GM12891 (cell line): ENCODE results near the gene NDUFA8.

Experiments used
- POLR2A ChIP-seq: IDR thresholded peaks from 2 replicates; pipeline ENCODE4 v1.6.1; 2011; ENCODE audit warnings: low read depth, low read length, control low read depth
- POLR2AphosphoS5 ChIP-seq: IDR thresholded peaks from 2 replicates; pipeline ENCODE4 v1.6.1; 2011; ENCODE audit warnings: low read depth, low read length, control low read depth
- TAF1 ChIP-seq: IDR thresholded peaks from 2 replicates; pipeline ENCODE4 v1.6.1; 2011; ENCODE audit warnings: low read depth, low read length, control low read depth

DNA sequence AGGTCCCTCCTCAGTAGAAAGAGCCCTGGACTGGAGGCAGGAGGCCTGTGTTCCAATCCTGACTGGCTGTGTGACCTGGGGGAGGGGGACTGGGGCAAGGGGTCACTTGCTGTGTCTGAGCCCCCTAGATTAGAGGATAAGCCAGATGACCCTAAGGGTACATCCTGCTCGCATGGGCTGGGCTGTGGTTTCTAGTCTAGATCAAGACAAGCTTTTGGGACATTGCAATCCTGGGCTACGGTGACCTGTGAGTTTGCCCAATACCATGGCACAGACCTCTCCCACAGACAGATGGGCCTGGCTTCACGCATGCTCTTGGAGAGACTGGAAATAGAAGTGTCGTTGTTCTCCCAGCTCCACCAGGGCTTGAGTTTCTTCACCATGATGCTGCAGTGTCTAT lies 27.0 kb downstream of the NDUFA8 start:
- TF ChIP-seq POLR2AphosphoS5: no peak
- TF ChIP-seq POLR2A: no peak
- no peak for TF ChIP-seq TAF1
